ENCODE data around the gene DUOXA1.
"Not testable (repeated sequence)": the region's sequence is repeated elsewhere in the genome, so short reads cannot be mapped to it uniquely, and the experiment has no call there.

DUOXA1 gene

GRCh38 chr15:45150997-45151396 is 21.3 kb upstream of the DUOXA1 start:
- DNase-seq, result no peak

DNA sequence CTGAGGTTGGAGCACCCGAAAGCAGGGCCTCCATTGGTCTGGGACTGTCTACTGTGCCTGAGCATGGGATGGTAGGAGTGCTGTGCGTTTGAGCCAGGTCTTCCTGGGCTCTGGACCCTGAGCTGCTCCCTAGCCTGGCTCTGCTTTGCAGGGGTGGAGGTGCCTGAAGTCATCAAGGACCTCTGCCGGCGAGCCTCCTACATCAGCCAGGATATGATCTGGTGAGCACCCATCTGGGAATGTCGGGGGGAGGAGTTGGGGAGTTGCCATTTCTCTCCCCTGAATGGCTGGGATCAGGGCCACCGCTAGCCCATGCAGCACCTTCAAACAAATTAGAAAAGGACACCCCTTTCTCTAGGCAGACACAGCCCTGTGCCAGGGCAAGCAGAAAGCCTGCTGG is 20.8 kb upstream of the DUOXA1 start:
- DNase-seq, result no peak

GRCh38 chr15:45149060-45149459 is 19.4 kb upstream of the DUOXA1 start:
- no peak for DNase-seq

DNA sequence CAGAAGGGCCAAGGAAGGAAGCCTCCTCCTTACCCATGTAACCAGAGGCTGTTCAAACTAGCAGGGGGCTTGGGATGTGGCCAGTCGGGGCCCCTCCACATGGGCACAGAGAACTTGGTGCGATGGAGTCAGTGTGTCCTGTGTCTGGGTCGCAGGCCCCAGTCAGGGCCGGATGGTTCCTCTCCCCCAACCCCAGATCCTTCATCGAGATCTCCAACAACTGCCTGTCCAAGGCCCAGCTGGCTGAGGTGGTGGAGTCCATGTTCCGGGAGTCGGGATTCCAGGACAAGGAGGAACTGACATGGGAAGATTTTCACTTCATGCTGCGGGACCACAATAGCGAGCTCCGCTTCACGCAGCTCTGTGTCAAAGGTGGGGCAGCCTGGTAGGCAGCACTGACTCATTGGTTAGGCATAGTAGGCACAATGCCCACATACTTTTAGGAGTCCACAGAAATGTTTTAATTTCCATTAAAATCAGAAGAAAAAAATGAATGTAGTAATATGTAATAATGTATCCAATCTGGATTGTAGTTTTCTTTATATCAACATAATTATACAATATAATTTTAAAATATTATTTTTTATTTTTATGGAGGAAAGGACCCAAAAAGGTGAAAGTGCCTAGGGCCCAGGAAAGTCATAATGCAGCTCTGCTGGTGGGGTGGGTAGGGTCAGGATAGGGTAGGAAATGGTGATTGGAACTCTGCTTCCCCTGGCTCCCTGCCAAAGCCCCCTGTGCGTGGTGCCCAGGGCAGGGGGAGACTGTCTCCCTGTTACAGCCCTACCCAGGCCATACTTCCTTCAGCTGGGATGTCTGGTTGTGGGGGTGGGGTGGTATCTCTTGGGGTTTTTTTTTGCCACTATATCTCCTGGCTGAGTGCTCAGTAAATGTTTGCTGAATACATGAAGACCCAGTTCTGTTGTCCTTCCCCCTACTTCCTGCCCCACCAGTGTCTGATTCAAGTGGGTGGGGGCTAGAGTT is 18.7 kb upstream of the DUOXA1 start:
- no peak for DNase-seq

GRCh38 chr15:45147606-45148005 is 17.9 kb upstream of the DUOXA1 start:
- no peak for DNase-seq

- DNase-seq, result no peak
These were observed 16.7 kb upstream of the DUOXA1 start for GRCh38 chr15:45146405-45146804.

- no peak for DNase-seq
These were observed 15.1 kb upstream of the DUOXA1 start for GRCh38 chr15:45144775-45145174.

GRCh38 chr15:45143946-45144345 is 14.3 kb upstream of the DUOXA1 start:
- no peak for DNase-seq

DNA sequence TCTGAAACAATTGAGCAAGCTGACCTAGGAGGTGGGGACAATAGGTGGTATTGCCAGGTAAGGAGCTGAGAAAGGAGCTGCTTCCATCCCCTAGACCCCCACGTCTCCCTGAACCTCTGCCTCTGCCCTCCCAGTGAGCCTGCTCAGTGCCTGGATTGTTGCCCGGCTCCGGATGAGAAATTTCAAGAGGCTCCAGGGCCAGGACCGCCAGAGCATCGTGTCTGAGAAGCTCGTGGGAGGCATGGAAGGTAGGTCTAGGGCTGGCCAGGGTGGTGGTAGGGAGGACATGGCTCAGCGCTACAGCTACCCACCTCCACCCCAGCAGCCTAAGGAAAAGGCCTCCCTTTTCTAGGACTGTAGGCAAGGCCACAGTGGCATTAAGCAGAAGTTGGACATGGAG is 13.4 kb upstream of the DUOXA1 start:
- no peak for DNase-seq

GRCh38 chr15:45141386-45141785 is 11.7 kb upstream of the DUOXA1 start:
- DNase-seq, result no peak

GRCh38 chr15:45140557-45141250 is 11.0 kb upstream of the DUOXA1 start:
- DNase-seq, result no peak

GRCh38 chr15:45139770-45140169 is 10.1 kb upstream of the DUOXA1 start:
- DNase-seq, result no peak

- no peak for DNase-seq
These were observed 9.4 kb upstream of the DUOXA1 start for GRCh38 chr15:45138814-45139765.

DNA sequence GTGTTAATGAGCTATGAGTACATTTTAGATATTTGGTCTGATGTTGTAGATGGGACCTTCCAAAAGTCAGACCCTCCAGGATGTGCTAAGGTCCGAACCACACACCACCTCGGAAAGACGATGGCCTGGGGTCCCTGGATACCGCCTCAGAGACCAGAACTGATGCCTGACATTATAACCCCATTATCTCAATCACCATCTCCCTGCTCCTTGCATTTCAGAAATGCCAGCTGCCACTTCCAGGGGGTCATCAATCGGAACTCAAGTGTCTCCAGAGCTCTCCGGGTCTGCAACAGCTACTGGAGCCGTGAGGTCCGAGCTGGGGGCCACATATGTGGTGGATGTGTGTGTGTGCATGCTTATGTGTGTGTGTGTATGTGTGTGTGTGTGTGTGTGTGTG is 8.0 kb upstream of the DUOXA1 start:
- no peak for DNase-seq

DNA sequence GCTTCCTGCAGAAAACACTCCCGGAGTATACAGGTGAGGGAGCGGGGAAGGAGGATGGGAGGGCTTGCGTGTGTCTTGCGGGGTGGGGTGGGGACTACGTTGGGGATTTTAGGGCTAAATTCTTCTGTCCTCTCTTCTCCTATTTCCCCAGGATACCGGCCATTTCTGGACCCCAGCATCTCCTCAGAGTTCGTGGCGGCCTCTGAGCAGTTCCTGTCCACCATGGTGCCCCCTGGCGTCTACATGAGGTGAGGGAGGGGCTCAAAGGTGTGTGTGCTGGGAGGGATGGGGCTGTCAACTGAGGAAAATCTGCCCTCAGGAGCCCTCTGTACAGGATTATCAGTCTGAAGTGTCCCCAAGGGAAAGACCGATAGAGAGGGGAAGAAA is 6.7 kb upstream of the DUOXA1 start:
- DNase-seq, result no peak

DNA sequence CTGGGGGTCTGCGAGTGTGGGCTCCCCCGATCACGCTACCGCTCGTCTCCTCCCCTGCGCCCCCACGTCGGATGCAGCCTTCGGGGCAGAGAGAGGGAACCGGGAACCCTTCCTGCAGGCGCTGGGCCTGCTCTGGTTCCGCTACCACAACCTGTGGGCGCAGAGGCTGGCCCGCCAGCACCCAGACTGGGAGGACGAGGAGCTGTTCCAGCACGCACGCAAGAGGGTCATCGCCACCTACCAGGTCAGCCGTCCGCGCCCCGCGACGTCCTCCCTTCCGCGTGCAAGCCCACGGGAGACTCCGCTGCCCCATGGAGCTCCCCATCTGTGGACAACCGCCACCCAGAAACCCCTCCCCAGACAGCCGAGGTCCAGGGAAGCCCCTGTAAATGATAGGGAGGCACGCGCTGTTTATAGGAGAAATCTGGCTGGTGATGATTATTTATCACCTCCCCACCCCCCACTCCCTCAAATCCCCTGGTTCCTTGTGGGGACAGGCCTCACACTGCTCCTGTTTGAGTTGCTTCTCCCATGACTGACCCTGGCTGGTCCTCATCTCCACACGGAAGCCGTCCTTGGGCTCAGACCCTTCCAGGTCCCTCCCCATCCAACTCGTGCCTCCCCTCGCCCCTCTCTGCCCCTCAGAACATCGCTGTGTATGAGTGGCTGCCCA is 6.2 kb upstream of the DUOXA1 start:
- not testable (repeated sequence) for DNase-seq

DNA sequence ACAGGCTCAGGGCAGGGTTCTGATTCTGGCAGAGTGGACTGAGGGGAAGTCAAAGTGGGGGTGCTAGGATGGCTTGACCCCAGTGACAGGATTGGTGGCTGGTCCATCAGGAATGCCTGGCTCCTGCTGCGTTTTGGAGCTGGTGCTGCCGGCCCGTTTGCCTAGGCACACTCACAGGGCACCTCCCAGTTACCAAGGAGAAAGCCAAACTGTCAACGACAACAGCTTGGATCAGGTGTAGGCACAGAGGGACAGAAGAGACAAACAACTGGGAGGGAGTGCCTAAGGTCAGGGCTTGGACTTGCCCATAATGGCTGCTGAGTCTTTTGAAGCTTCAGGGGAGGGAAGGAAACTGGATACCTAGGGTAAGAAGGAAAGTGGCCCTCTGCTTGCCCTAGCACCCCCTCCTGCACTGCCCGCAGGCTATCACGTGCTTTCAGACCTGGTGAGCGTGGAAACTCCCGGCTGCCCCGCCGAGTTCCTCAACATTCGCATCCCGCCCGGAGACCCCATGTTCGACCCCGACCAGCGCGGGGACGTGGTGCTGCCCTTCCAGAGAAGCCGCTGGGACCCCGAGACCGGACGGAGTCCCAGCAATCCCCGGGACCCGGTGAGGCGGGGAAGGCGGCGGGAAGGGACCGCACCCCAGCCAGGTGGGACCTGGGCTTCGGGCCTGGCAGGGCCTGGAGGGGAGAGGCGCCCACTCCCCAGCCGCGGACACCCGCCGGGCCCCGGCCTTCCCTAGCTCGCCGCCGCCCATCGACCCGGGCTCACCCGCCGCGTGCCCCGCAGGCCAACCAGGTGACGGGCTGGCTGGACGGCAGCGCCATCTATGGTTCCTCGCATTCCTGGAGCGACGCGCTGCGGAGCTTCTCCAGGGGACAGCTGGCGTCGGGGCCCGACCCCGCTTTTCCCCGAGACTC is 5.3 kb upstream of the DUOXA1 start:
- no peak for DNase-seq

GRCh38 chr15:45134046-45134445 is 4.4 kb upstream of the DUOXA1 start:
- no peak for DNase-seq

GRCh38 chr15:45133561-45133920 is 3.9 kb upstream of the DUOXA1 start:
- DNase-seq, result no peak

- DNase-seq, result no peak
These were observed 3.3 kb upstream of the DUOXA1 start for GRCh38 chr15:45132844-45133560.

- DNase-seq, result no peak
These were observed 1.8 kb upstream of the DUOXA1 start for GRCh38 chr15:45131510-45131909.
